Activated CD4-positive, alpha-beta T cell treated with anti-CD3 and anti-CD28 coated beads for 36 hours (primary cell): ENCODE data around the gene GNAI2. TPM values are rescaled to one million over a fixed set of nuclear protein-coding genes. Genes with fewer than 3 reads are reported as not detected.

ENCODE experiments used
- ATAC-seq: fragments of 200-7000 bp; cut with Tn5 transposase; one replicate; pipeline ENCODE4 v1.10.0; 2021; ENCODE audit warnings: mild to moderate bottlenecking, moderate library complexity
- CTCF ChIA-PET: fragments of 350-600 bp; sonication (Branson Sonifier 250); formaldehyde crosslinking; loops from one replicate; lab custom pipeline; 2021; ENCODE audit warnings: antibody characterized with exemption; lab: Charles Lee
- POLR2A ChIA-PET: fragments of 350-600 bp; sonication (Branson Sonifier 250); formaldehyde crosslinking; loops from one replicate; lab custom pipeline; 2021; ENCODE audit warnings: antibody characterized with exemption, inconsistent platforms; lab: Charles Lee
- DNase-seq: peaks from one replicate; pipeline ENCODE4 v3.0.0-alpha.2; 2020
- H3K27ac Mint-ChIP-seq: one replicate; pipeline ENCODE4 v1.8.0; 2021; ENCODE audit warnings: mixed read lengths
- H3K27me3 Mint-ChIP-seq: one replicate; pipeline ENCODE4 v1.8.0; 2021; ENCODE audit warnings: mixed read lengths
- H3K36me3 Mint-ChIP-seq: one replicate; pipeline ENCODE4 v1.8.0; 2021; ENCODE audit warnings: low read depth, mixed read lengths
- H3K4me1 Mint-ChIP-seq: one replicate; pipeline ENCODE4 v1.8.0; 2021; ENCODE audit warnings: mixed read lengths
- H3K4me3 Mint-ChIP-seq: one replicate; pipeline ENCODE4 v1.8.0; 2021; ENCODE audit warnings: mild to moderate bottlenecking, moderate library complexity, mixed read lengths
- H3K9me3 Mint-ChIP-seq: one replicate; pipeline ENCODE4 v1.8.0; 2021; ENCODE audit warnings: low read depth, mixed read lengths
- intact Hi-C, 2 experiments: fragments of 100-400 bp; cut with DNase I in 1 of 2; cut with micrococcal nuclease in 1 of 2; formaldehyde crosslinking; loops; one replicate each; pipeline versions ENCODE4 v1.14.2 to v1.15.1; 2022 to 2024; cut with DNase I, micrococcal nuclease
- total RNA-seq, 2 experiments: library from RNA; stranded (reverse); gene quantifications; one replicate each; pipeline ENCODE4 v1.2.3, GENCODE V29; 2021

Gene GNAI2
- total RNA-seq, 2 experiments from 2014 or later = 280 to 341 TPM

GRCh38 chr3:50262778-50263177, 26.8 kb downstream of the GNAI2 start:
- no peak overlapping the region for H3K27ac Mint-ChIP-seq
- H3K4me1 Mint-ChIP-seq = peaks cover 4% of the 10 kb centered on the region
- intact Hi-C loops = no loop called here
- peaks cover 8% of the 10 kb centered on the region for H3K36me3 Mint-ChIP-seq
- ATAC-seq (no peak), DNase-seq (no peak)
- POLR2A ChIA-PET = no interaction called here
- no peak overlapping the region for H3K4me3 Mint-ChIP-seq
- H3K9me3 Mint-ChIP-seq = no peaks in the 10 kb centered on the region
- peaks cover 3% of the 10 kb centered on the region for H3K27me3 Mint-ChIP-seq
- CTCF ChIA-PET = interaction anchor here (0.6 to 2.3 kb wide), 7 partner anchors 9 to 288 kb away, joined by 3 to 10 read pairs (median 3); partner anchors contain the start of gene GNAI2

GRCh38 chr3:50263478-50264382, 27.7 kb downstream of the GNAI2 start:
- H3K4me1 Mint-ChIP-seq = peaks cover 4% of the 10 kb centered on the region
- ChIA-PET CTCF (interaction anchor here (0.6 to 2.3 kb wide), 11 partner anchors 8 to 533 kb away, joined by 3 to 10 read pairs (median 3); partner anchors contain the start of gene GNAI2), POLR2A (no interaction called here)
- no peak overlapping the region for H3K27ac Mint-ChIP-seq
- no peak for ATAC-seq
- no peaks in the 10 kb centered on the region for H3K9me3 Mint-ChIP-seq
- no peak overlapping the region for H3K4me3 Mint-ChIP-seq
- DNase-seq = no peak
- peaks cover 3% of the 10 kb centered on the region for H3K36me3 Mint-ChIP-seq
- intact Hi-C loops = no loop called here
- peaks cover 8% of the 10 kb centered on the region for H3K27me3 Mint-ChIP-seq

GRCh38 chr3:50264383-50264963, 28.5 kb downstream of the GNAI2 start:
- Mint-ChIP-seq H3K4me1 (peaks cover 4% of the 10 kb centered on the region), H3K4me3 (no peak overlapping the region), H3K36me3 (no peaks in the 10 kb centered on the region), H3K9me3 (no peaks in the 10 kb centered on the region), H3K27me3 (peaks cover 8% of the 10 kb centered on the region), H3K27ac (no peak overlapping the region)
- ChIA-PET POLR2A (no interaction called here), CTCF (interaction anchor here (0.6 to 2.3 kb wide), 7 partner anchors 9 to 534 kb away, joined by 3 to 10 read pairs (median 3); no protein-coding TSS in a partner anchor)
- intact Hi-C loops = no loop called here
- ATAC-seq (no peak), DNase-seq (no peak)

GRCh38 chr3:50264964-50265485, 29.0 kb downstream of the GNAI2 start:
- H3K4me1 Mint-ChIP-seq = no peaks in the 10 kb centered on the region
- H3K27ac Mint-ChIP-seq = no peak overlapping the region
- H3K27me3 Mint-ChIP-seq = peaks cover 8% of the 10 kb centered on the region
- H3K9me3 Mint-ChIP-seq = no peaks in the 10 kb centered on the region
- intact Hi-C loops = no loop called here
- ChIA-PET CTCF (interaction anchor here (1.1 to 2.3 kb wide), 2 partner anchors 18 to 70 kb away, joined by 3 to 10 read pairs; no protein-coding TSS in a partner anchor), POLR2A (no interaction called here)
- no peaks in the 10 kb centered on the region for H3K36me3 Mint-ChIP-seq
- no peak for ATAC-seq
- no peak for DNase-seq
- H3K4me3 Mint-ChIP-seq = no peak overlapping the region

- CTCF ChIA-PET = interaction anchor here (0.6 to 2.7 kb wide), 3 partner anchors 18 to 87 kb away, joined by 5 to 8 read pairs (median 7); no protein-coding TSS in a partner anchor
- no peaks in the 10 kb centered on the region for H3K9me3 Mint-ChIP-seq
- H3K27ac Mint-ChIP-seq = no peak overlapping the region
- POLR2A ChIA-PET = no interaction called here
- H3K4me1 Mint-ChIP-seq = no peaks in the 10 kb centered on the region
- ATAC-seq (no peak), DNase-seq (no peak)
- intact Hi-C loops = no loop called here
- H3K4me3 Mint-ChIP-seq = no peak overlapping the region
- H3K27me3 Mint-ChIP-seq = peaks cover 8% of the 10 kb centered on the region
- no peaks in the 10 kb centered on the region for H3K36me3 Mint-ChIP-seq
Observed at GRCh38 chr3:50265571-50265970, 29.6 kb downstream of the GNAI2 start.

- ChIA-PET POLR2A (no interaction called here), CTCF (interaction anchor here (0.6 to 2.7 kb wide), 3 partner anchors 19 to 86 kb away, joined by 5 to 8 read pairs (median 7); no protein-coding TSS in a partner anchor)
- H3K9me3 Mint-ChIP-seq = no peaks in the 10 kb centered on the region
- no peaks in the 10 kb centered on the region for H3K4me1 Mint-ChIP-seq
- ATAC-seq (no peak), DNase-seq (no peak)
- no peak overlapping the region for H3K27ac Mint-ChIP-seq
- no peaks in the 10 kb centered on the region for H3K36me3 Mint-ChIP-seq
- peaks cover 8% of the 10 kb centered on the region for H3K27me3 Mint-ChIP-seq
- intact Hi-C loops = no loop called here
- no peak overlapping the region for H3K4me3 Mint-ChIP-seq
Observed at GRCh38 chr3:50266017-50266416, 30.0 kb downstream of the GNAI2 start.

GRCh38 chr3:50266836-50267235, 30.8 kb downstream of the GNAI2 start:
- no peak for ATAC-seq
- H3K36me3 Mint-ChIP-seq = no peaks in the 10 kb centered on the region
- DNase-seq = no peak
- H3K27me3 Mint-ChIP-seq = peaks cover 8% of the 10 kb centered on the region
- H3K4me1 Mint-ChIP-seq = no peaks in the 10 kb centered on the region
- no peak overlapping the region for H3K27ac Mint-ChIP-seq
- POLR2A ChIA-PET = no interaction called here
- intact Hi-C loops = no loop called here
- H3K4me3 Mint-ChIP-seq = no peak overlapping the region
- no peaks in the 10 kb centered on the region for H3K9me3 Mint-ChIP-seq
- CTCF ChIA-PET = interaction anchor here (0.6 to 2.7 kb wide), 6 partner anchors 9 to 76 kb away, joined by 3 to 8 read pairs (median 5); partner anchors contain the start of gene GNAT1

GRCh38 chr3:50267280-50267913, 31.4 kb downstream of the GNAI2 start:
- peaks cover 8% of the 10 kb centered on the region for H3K27me3 Mint-ChIP-seq
- intact Hi-C loops = no loop called here
- POLR2A ChIA-PET = no interaction called here
- ATAC-seq = no peak
- H3K9me3 Mint-ChIP-seq = no peaks in the 10 kb centered on the region
- H3K4me3 Mint-ChIP-seq = no peak overlapping the region
- CTCF ChIA-PET = interaction anchor here (0.6 to 2.7 kb wide), 6 partner anchors 9 to 601 kb away, joined by 3 to 8 read pairs (median 5); no protein-coding TSS in a partner anchor
- no peak overlapping the region for H3K27ac Mint-ChIP-seq
- no peaks in the 10 kb centered on the region for H3K36me3 Mint-ChIP-seq
- no peak for DNase-seq
- peaks cover under 1% of the 10 kb centered on the region for H3K4me1 Mint-ChIP-seq

- POLR2A ChIA-PET = no interaction called here
- ATAC-seq (no peak), DNase-seq (no peak)
- Mint-ChIP-seq H3K4me1 (peaks cover 8% of the 10 kb centered on the region), H3K4me3 (no peak overlapping the region), H3K27ac (no peak overlapping the region), H3K9me3 (no peaks in the 10 kb centered on the region), H3K36me3 (no peaks in the 10 kb centered on the region), H3K27me3 (peaks cover 12% of the 10 kb centered on the region)
- CTCF ChIA-PET = interaction anchor here (2.7 kb wide), 1 partner anchor 76 kb away, joined by 7 read pairs; no protein-coding TSS in a partner anchor
- intact Hi-C loops = no loop called here
Observed at GRCh38 chr3:50268276-50268675, 32.3 kb downstream of the GNAI2 start.

GRCh38 chr3:50268703-50269451, 32.9 kb downstream of the GNAI2 start, which contains the start of gene SEMA3B:
SEMA3B (plus strand) TSS chr3:50269147; CDS start chr3:50269241, 94 bp downstream.
- H3K4me3 Mint-ChIP-seq = no peak within 1 kb of the TSS
- ChIA-PET POLR2A (no interaction called here), CTCF (no interaction called here)
- no peak within 1 kb of the TSS for H3K27ac Mint-ChIP-seq
- no peak for ATAC-seq
- H3K27me3 Mint-ChIP-seq = peaks cover 14% of the 10 kb centered on the region
- intact Hi-C loops = no loop called here
- H3K4me1 Mint-ChIP-seq = peaks cover 9% of the 10 kb centered on the region
- H3K36me3 Mint-ChIP-seq = no peaks in the 10 kb centered on the region
- no peak for DNase-seq
- no peaks in the 10 kb centered on the region for H3K9me3 Mint-ChIP-seq
